ENCODE measurements around the gene LAIR1. TPM values are rescaled to one million over a fixed set of nuclear protein-coding genes. Genes with fewer than 3 reads are reported as not detected.
"Not testable (repeated sequence)": the region's sequence is repeated elsewhere in the genome, so short reads cannot be mapped to it uniquely, and the experiment has no call there.

LAIR1 gene
- total and polyA plus RNA-seq, 4 donors: 2.1 to 78.4 (median 22.3) TPM

GRCh38 chr19:54331626-54332025, 33.1 kb downstream of the LAIR1 start:
- no peak for DNase-seq
- Histone ChIP-seq H3K4me1 (ENCODE audit: control insufficient read depth in 1 of 2, insufficient read depth in 2 of 2, low read length in 2 of 2) (no peaks in the 10 kb centered on the region), H3K27me3 (ENCODE audit: control insufficient read depth in 1 of 2, insufficient read depth in 2 of 2, low read length in 1 of 2) (no peaks in the 10 kb centered on the region), H3K4me3 (ENCODE audit: low read length in 2 of 2) (no peak overlapping the region), H3K36me3 (ENCODE audit: control insufficient read depth in 1 of 2, insufficient read depth in 2 of 2, low read length in 1 of 2) (no peaks in the 10 kb centered on the region), H3K9me3 (ENCODE audit: control insufficient read depth, low read length) (no peaks in the 10 kb centered on the region), H3K27ac (ENCODE audit: low read depth in 1 of 2, low read length in 2 of 2) (no peak overlapping the region)
- WGBS, 2 donors: 79 to 81% methylated on average over 6 to 7 of the region's 7 CpGs
- ATAC-seq (ENCODE audit: low FRiP score): no peak
- intact Hi-C loops (cut with DNase I): no loop called here

- H3K9me3 ChIP-seq (ENCODE audit: control insufficient read depth, low read length): no peaks in the 10 kb centered on the region
- H3K4me1 ChIP-seq (ENCODE audit: control insufficient read depth in 1 of 2, insufficient read depth in 2 of 2, low read length in 2 of 2): no peaks in the 10 kb centered on the region
- DNase-seq: no peak
- no peaks in the 10 kb centered on the region for H3K27me3 ChIP-seq (ENCODE audit: control insufficient read depth in 1 of 2, insufficient read depth in 2 of 2, low read length in 1 of 2)
- 63 to 66% methylated on average over 14 of the region's 14 CpGs for WGBS, 2 donors
- H3K4me3 ChIP-seq (ENCODE audit: low read length in 2 of 2): no peak overlapping the region
- intact Hi-C loops (cut with DNase I): no loop called here
- no peak for ATAC-seq (ENCODE audit: low FRiP score)
- H3K36me3 ChIP-seq (ENCODE audit: control insufficient read depth in 1 of 2, insufficient read depth in 2 of 2, low read length in 1 of 2): no peaks in the 10 kb centered on the region
- no peak overlapping the region for H3K27ac ChIP-seq (ENCODE audit: low read depth in 1 of 2, low read length in 2 of 2)
These were observed 35.1 kb downstream of the LAIR1 start for GRCh38 chr19:54329476-54330165.

GRCh38 chr19:54328781-54329180, 36.0 kb downstream of the LAIR1 start:
- intact Hi-C loops (cut with DNase I); H3K9me3 ChIP-seq (ENCODE audit: control insufficient read depth, low read length); DNase-seq; ATAC-seq (ENCODE audit: low FRiP score); H3K4me3 ChIP-seq (ENCODE audit: low read length in 2 of 2); H3K27me3 ChIP-seq (ENCODE audit: control insufficient read depth in 1 of 2, insufficient read depth in 2 of 2, low read length in 1 of 2); H3K36me3 ChIP-seq (ENCODE audit: control insufficient read depth in 1 of 2, insufficient read depth in 2 of 2, low read length in 1 of 2); H3K4me1 ChIP-seq (ENCODE audit: control insufficient read depth in 1 of 2, insufficient read depth in 2 of 2, low read length in 2 of 2); H3K27ac ChIP-seq (ENCODE audit: low read depth in 1 of 2, low read length in 2 of 2): not testable (repeated sequence)
- WGBS, 2 donors: 66 to 74% methylated on average over 5 of the region's 5 CpGs

DNA sequence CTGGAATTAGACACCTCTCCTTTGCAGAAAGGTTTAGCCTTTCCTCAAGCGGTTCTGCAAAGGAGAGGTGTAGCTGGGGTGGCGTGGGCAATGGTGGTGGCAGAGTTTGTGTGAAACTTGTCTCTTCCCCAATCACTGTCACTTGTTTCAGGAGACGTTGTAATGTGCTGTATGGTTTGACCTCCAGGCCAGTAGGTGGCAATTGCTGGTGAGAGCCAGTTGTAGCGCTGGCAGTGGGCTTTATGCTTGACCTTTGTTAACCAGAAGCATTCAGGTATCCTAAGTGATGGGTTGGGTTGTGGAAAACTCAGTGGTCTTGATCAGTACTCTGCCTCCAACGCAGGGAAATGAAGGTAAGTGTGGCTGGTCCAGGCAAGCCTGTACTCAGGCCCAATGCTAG, 39.1 kb downstream of the LAIR1 start:
- Histone ChIP-seq H3K4me3 (ENCODE audit: low read length in 2 of 2) (no peak overlapping the region), H3K27ac (ENCODE audit: low read depth in 1 of 2, low read length in 2 of 2) (no peak overlapping the region), H3K27me3 (ENCODE audit: control insufficient read depth in 1 of 2, insufficient read depth in 2 of 2, low read length in 1 of 2) (no peaks in the 10 kb centered on the region), H3K4me1 (ENCODE audit: control insufficient read depth in 1 of 2, insufficient read depth in 2 of 2, low read length in 2 of 2) (no peaks in the 10 kb centered on the region), H3K9me3 (ENCODE audit: control insufficient read depth, low read length) (no peaks in the 10 kb centered on the region), H3K36me3 (ENCODE audit: control insufficient read depth in 1 of 2, insufficient read depth in 2 of 2, low read length in 1 of 2) (no peaks in the 10 kb centered on the region)
- WGBS, 2 donors: 70 to 72% methylated on average over 5 of the region's 5 CpGs
- DNase-seq (no peak), ATAC-seq (ENCODE audit: low FRiP score) (no peak)
- intact Hi-C loops (cut with DNase I): no loop called here

- H3K27ac ChIP-seq (ENCODE audit: low read depth in 1 of 2, low read length in 2 of 2): no peak overlapping the region
- no peaks in the 10 kb centered on the region for H3K4me1 ChIP-seq (ENCODE audit: control insufficient read depth in 1 of 2, insufficient read depth in 2 of 2, low read length in 2 of 2)
- intact Hi-C loops (cut with DNase I): no loop called here
- no peaks in the 10 kb centered on the region for H3K9me3 ChIP-seq (ENCODE audit: control insufficient read depth, low read length)
- ATAC-seq (ENCODE audit: low FRiP score) (no peak), DNase-seq (no peak)
- H3K36me3 ChIP-seq (ENCODE audit: control insufficient read depth in 1 of 2, insufficient read depth in 2 of 2, low read length in 1 of 2): no peaks in the 10 kb centered on the region
- no peak overlapping the region for H3K4me3 ChIP-seq (ENCODE audit: low read length in 2 of 2)
- no peaks in the 10 kb centered on the region for H3K27me3 ChIP-seq (ENCODE audit: control insufficient read depth in 1 of 2, insufficient read depth in 2 of 2, low read length in 1 of 2)
- 3 to 5% methylated on average over 4 of the region's 4 CpGs for WGBS, 2 donors
These were observed 39.5 kb downstream of the LAIR1 start for GRCh38 chr19:54325194-54325621.

DNA sequence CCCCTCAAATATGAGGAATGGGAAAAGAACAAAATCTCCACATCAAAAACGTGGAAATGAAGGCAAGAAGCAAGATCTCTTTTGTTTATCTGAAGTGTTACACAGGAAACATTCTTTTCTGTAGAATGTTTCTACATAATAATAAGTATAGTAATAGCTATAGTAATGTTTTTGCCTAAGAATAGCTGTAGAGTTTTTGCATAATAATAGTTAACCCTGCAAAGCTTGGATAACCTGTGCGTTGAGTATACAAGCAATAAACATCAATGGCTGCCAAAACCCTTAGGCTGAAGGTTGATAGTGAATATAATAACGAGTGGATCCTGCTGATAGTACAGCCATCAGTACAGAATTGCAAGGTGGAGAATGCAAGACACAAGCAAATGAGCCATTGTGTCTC, 40.7 kb downstream of the LAIR1 start:
- no peak for ATAC-seq (ENCODE audit: low FRiP score)
- intact Hi-C loops (cut with DNase I): no loop called here
- no peaks in the 10 kb centered on the region for H3K9me3 ChIP-seq (ENCODE audit: control insufficient read depth, low read length)

DNA sequence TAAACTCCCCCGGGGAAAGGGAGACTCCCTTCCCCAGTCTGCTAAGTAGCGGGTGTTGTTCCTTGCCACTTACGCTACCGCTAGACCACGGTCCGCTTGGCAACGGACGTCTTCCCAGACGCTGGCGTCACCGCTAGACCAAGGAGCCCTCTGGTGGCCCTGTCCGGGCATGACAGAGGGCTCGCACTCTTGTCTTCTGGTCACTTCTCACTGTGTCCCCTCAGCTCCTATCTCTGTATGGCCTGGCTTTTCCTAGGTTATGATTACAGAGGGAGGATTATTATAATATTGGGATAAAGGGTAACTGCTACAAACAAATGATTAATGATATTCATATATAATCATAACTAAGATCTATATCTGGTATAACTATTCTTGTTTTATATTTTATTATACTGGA, 41.8 kb downstream of the LAIR1 start:
- H3K27ac ChIP-seq (ENCODE audit: low read depth in 1 of 2, low read length in 2 of 2); H3K36me3 ChIP-seq (ENCODE audit: control insufficient read depth in 1 of 2, insufficient read depth in 2 of 2, low read length in 1 of 2); H3K4me3 ChIP-seq (ENCODE audit: low read length in 2 of 2); intact Hi-C loops (cut with DNase I); H3K27me3 ChIP-seq (ENCODE audit: control insufficient read depth in 1 of 2, insufficient read depth in 2 of 2, low read length in 1 of 2); ATAC-seq (ENCODE audit: low FRiP score); H3K9me3 ChIP-seq (ENCODE audit: control insufficient read depth, low read length); DNase-seq; H3K4me1 ChIP-seq (ENCODE audit: control insufficient read depth in 1 of 2, insufficient read depth in 2 of 2, low read length in 2 of 2): not testable (repeated sequence)
- whole genome bisulfite sequencing, 2 donors: 19% methylated on average over 10 of the region's 13 CpGs; no CpG with 5 or more reads in 1 of the 2 donors

More for the DNA sequence above, 40.7 kb downstream of the LAIR1 start:
- Histone ChIP-seq H3K36me3 (ENCODE audit: control insufficient read depth in 1 of 2, insufficient read depth in 2 of 2, low read length in 1 of 2) (no peaks in the 10 kb centered on the region), H3K4me1 (ENCODE audit: control insufficient read depth in 1 of 2, insufficient read depth in 2 of 2, low read length in 2 of 2) (no peaks in the 10 kb centered on the region), H3K4me3 (ENCODE audit: low read length in 2 of 2) (no peak overlapping the region), H3K27ac (ENCODE audit: low read depth in 1 of 2, low read length in 2 of 2) (no peak overlapping the region), H3K27me3 (ENCODE audit: control insufficient read depth in 1 of 2, insufficient read depth in 2 of 2, low read length in 1 of 2) (no peaks in the 10 kb centered on the region)
- no peak for DNase-seq
- WGBS, 2 donors: 13 to 14% methylated on average over 3 of the region's 3 CpGs

DNA sequence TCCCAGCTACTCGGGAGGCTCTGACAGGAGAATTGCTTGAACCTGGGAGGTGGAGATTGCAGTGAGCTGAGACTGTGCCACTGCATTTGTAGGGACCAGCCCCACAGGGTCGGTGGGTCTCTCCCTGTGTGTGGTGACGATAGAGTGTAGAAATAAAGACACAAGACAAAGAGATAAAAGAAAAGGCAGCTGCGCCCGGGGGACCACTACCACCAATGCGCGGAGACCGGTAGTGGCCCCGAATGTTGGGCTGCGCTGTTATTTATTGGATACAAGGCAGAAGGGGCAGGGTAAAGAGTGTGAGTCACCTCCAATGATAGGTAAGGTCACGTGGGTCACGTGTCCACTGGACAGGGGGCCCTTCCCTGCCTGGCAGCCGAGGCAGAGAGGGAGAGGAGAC, 42.4 kb downstream of the LAIR1 start:
- H3K27me3 ChIP-seq (ENCODE audit: control insufficient read depth in 1 of 2, insufficient read depth in 2 of 2, low read length in 1 of 2); ATAC-seq (ENCODE audit: low FRiP score); H3K4me3 ChIP-seq (ENCODE audit: low read length in 2 of 2); H3K4me1 ChIP-seq (ENCODE audit: control insufficient read depth in 1 of 2, insufficient read depth in 2 of 2, low read length in 2 of 2); DNase-seq; intact Hi-C loops (cut with DNase I); H3K36me3 ChIP-seq (ENCODE audit: control insufficient read depth in 1 of 2, insufficient read depth in 2 of 2, low read length in 1 of 2); H3K27ac ChIP-seq (ENCODE audit: low read depth in 1 of 2, low read length in 2 of 2); H3K9me3 ChIP-seq (ENCODE audit: control insufficient read depth, low read length): not testable (repeated sequence)
- 88 to 91% methylated on average over 11 of the region's 13 CpGs for WGBS, 2 donors

DNA sequence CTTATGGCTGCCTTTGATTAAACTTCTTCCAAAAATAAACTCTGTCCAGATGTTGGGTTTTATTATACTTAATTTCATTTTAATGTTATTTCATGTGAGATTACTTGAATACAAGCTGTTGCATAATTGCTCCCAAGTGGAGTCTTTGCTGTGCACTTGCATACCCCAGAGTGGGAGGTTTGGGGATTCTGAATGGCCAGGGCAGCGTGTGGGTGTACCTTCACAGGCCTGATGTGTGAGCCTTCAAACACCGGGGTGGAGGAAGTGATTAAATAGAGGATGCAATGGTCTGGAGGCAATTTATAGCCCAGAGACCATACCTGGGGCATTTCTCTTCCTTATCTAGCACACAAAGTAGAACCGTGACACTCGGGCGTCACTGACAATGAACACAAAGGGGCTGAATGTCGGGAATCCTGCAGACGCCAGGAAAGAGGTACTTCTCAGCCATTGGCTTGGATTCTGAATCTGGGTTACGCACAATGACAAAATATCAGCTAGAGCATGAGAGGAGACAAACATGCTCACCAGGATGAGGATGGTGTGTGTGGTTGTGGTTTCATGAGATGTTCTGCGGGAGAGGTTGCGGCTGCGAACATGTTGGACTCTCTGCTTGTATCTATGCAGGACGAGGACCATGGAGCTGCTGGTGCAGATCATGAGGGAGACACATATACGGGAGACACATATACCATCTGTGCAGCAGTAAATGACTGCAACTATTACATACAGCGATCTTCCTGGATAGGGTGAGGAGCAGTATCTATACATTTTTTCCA, 44.6 kb downstream of the LAIR1 start:
- Histone ChIP-seq H3K4me3 (ENCODE audit: low read length in 2 of 2) (no peak overlapping the region), H3K4me1 (ENCODE audit: control insufficient read depth in 1 of 2, insufficient read depth in 2 of 2, low read length in 2 of 2) (no peaks in the 10 kb centered on the region), H3K27ac (ENCODE audit: low read depth in 1 of 2, low read length in 2 of 2) (no peak overlapping the region), H3K27me3 (ENCODE audit: control insufficient read depth in 1 of 2, insufficient read depth in 2 of 2, low read length in 1 of 2) (no peaks in the 10 kb centered on the region), H3K9me3 (ENCODE audit: control insufficient read depth, low read length) (no peaks in the 10 kb centered on the region), H3K36me3 (ENCODE audit: control insufficient read depth in 1 of 2, insufficient read depth in 2 of 2, low read length in 1 of 2) (no peaks in the 10 kb centered on the region)
- DNase-seq: no peak
- no peak for ATAC-seq (ENCODE audit: low FRiP score)
- 83 to 86% methylated on average over 14 of the region's 14 CpGs for WGBS, 2 donors
- intact Hi-C loops (cut with DNase I): no loop called here
